GM21723 (cell line): ENCODE data around the gene CD300LF.

Experiments used
- ATAC-seq: cut with Tn5 transposase; IDR thresholded peaks from one replicate; pipeline ENCODE4 v1.9.1; 2021; ENCODE audit warnings: mild to moderate bottlenecking, moderate library complexity; ENCODE audit not compliant: unreplicated experiment

CD300LF gene

GRCh38 chr17:74730491-74731346 is 18.0 kb upstream of the CD300LF start:
- no peak for ATAC-seq

GRCh38 chr17:74729866-74730265 is 17.1 kb upstream of the CD300LF start:
- ATAC-seq = no peak

- no peak for ATAC-seq
These were observed 16.6 kb upstream of the CD300LF start for GRCh38 chr17:74729368-74729767.

GRCh38 chr17:74728702-74729075 is 16.0 kb upstream of the CD300LF start:
- ATAC-seq = no peak

GRCh38 chr17:74728033-74728701 is 15.4 kb upstream of the CD300LF start:
- no peak for ATAC-seq

- ATAC-seq = no peak
These were observed 12.4 kb upstream of the CD300LF start for GRCh38 chr17:74725111-74725510.

GRCh38 chr17:74723891-74724290 is 11.2 kb upstream of the CD300LF start:
- no peak for ATAC-seq

GRCh38 chr17:74722782-74723181 is 10.1 kb upstream of the CD300LF start:
- no peak for ATAC-seq

- ATAC-seq = no peak
These were observed 7.8 kb upstream of the CD300LF start for GRCh38 chr17:74720506-74720905.

- no peak for ATAC-seq
These were observed 2.4 kb upstream of the CD300LF start for GRCh38 chr17:74715144-74715543.

- ATAC-seq = no peak
These were observed 540 bp upstream of the CD300LF start for GRCh38 chr17:74713171-74713755.

GRCh38 chr17:74712301-74712700 is 422 bp downstream of the CD300LF start:
- no peak for ATAC-seq

- no peak for ATAC-seq
These were observed 1.5 kb downstream of the CD300LF start for GRCh38 chr17:74711058-74711824.

GRCh38 chr17:74704544-74704943 is 8.2 kb downstream of the CD300LF start:
- ATAC-seq = no peak

- ATAC-seq = no peak
These were observed 9.4 kb downstream of the CD300LF start for GRCh38 chr17:74703311-74703710.

GRCh38 chr17:74702116-74702871 is 10.4 kb downstream of the CD300LF start:
- no peak for ATAC-seq

GRCh38 chr17:74699236-74699635 is 13.5 kb downstream of the CD300LF start:
- ATAC-seq = no peak

GRCh38 chr17:74698069-74698468 is 14.7 kb downstream of the CD300LF start:
- ATAC-seq = no peak

- ATAC-seq = no peak
These were observed 15.2 kb downstream of the CD300LF start for GRCh38 chr17:74697515-74697914.

- no peak for ATAC-seq
These were observed 17.1 kb downstream of the CD300LF start for GRCh38 chr17:74695629-74696028.

GRCh38 chr17:74694081-74694480 is 18.6 kb downstream of the CD300LF start:
- ATAC-seq = no peak
